HL-60/S4 treated with retinoic acid at 250 ng/mL for 4 days and 3 days (cell line): Measurements from ENCODE around the gene PCSK6.

Experiments
- in situ Hi-C: fragments of 300-500 bp; cut with MboI; formaldehyde crosslinking; loops from 2 replicates; pipeline ENCODE4 v1.7.0; 2022; ENCODE audit warnings: low sequenced_read_pairs

The PCSK6 gene

DNA sequence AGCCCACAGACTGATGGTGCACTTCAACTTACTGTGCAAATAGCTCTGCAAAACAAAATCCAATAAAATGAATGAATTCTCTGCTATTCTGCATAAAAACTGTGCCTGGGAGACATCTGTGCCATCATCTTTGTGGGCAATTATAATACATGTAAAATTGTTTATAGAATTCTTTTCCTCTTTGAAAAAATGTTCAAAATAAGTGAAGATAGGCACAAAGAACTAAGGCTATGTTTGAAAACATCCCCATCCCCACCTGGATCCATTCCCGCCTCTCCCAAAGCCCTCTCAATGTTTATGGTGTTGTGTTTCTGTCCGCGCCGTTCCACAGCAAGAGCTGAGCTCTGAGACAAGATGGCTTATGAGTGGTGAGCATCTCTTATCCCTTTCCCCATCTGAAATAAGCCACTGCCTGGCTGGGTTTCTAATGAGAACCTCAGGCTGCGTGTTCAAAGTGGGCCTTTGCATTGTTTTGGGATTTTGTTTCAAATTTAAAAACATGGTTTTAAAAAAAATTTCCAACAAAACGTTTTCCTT, 172.1 kb downstream of the PCSK6 start:
- in situ Hi-C loops, result no loop called here

- in situ Hi-C loops, result no loop called here
Observed at GRCh38 chr15:101316529-101316928, 173.0 kb downstream of the PCSK6 start.

GRCh38 chr15:101315736-101316135, 173.8 kb downstream of the PCSK6 start:
- in situ Hi-C loops, result no loop called here

DNA sequence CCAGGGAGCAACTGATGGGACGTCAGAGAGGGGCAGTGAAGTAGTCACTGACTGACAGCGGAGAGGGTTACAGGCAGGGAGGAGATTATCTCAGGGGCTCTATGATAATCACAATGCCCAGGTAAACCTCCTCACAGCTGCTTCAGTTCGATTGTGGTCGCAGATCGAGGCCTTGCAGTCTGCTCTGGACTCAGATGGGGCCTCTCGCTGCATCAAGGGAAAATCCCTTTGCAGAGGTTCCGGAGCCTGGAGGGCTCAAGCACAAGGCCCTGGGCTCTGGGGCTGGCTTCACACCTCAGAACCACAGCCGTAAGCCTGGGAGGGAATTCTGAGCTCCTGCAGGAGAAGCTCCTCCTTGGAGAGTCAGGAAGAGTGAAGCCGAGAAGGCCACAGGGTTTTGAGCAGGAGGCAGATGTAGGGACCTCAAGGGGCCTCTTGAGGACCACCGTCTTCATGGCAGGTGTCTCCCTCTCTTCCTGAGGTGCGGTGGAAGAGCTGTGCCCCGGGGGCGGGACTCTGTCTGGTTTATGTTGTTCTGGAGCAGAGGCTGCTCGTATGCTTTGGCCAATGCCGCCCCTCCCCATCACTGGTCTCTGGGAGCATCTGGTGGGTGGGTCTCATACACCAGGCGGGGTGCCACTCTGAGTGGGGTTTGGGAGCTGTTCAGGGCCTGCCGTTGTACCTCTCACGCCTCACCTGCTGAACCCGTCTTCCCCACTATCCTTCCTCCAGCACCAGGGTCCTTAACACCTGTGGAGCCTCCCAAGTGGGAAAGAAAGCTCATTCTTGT, 175.0 kb downstream of the PCSK6 start:
- in situ Hi-C loops, result no loop called here

DNA sequence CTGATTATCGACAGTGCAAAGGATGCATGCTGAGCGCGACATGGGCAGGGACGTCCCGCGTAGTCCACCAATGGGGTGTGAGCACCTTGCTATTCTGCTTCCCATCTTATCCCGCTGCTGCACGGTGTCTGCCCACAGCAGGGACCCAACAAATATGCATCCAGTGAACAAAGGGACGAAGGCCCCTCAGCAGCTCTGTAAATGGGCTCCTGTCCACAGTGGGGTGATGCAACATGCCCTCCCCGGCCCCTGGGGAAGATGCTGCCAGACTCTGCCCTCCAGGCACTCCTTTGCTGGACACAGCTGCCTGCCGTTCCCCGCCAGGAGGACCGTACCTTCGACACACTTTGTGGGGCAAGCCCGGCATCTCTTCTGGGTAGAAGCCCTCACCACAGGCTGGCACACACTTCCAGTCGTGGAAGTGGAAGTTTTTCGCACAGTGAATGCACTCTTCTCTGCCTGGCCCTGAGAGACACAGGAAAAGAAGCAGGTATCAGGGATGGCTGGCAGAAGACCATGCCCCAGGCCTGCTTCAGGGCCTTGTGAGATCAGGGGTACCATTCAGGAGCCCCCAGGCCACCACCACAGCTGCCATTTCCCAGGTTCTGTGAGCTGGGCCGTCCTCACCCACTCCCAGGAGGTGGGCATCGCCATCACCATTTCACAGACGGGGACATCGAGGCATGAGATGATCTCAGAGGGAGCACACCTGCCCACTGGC, 176.3 kb downstream of the PCSK6 start:
- in situ Hi-C loops, result no loop called here

DNA sequence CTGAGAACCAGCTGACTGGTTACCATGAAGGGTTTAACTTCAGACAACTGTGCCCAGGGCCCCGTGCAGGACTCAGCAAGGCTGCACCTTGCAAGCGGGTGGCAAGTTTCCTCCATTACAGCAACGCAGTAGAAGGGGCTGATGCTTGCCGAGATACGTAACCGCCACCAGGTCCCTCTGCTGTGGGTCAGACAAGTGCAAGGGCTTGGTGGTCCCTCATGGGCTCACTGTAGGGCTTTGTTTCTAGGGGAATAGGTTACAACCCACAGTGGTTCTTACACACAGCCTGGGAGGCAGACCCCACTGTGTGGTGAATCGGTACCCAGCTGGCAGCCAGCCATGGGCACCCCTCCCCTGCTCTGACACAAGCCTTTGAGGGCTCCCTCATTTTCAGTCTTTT, 179.0 kb downstream of the PCSK6 start:
- in situ Hi-C loops, result no loop called here

DNA sequence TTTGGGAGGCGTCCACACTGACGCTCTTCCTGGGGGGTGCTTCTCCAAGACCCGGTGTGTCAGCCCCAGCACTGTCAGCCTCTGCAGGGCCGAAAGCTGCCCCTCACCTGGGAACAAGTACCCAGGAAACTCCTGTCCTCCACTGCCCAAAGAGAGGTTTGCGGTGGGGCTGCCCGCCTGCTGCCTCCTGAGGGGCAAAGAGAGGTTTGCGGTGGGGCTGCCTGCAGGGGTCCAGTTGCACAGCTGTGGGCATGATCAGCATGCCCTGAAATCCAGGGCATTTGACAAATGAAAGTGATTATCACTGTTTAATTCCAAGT, 179.4 kb downstream of the PCSK6 start:
- in situ Hi-C loops, result no loop called here

GRCh38 chr15:101309436-101310160, 179.9 kb downstream of the PCSK6 start:
- in situ Hi-C loops, result no loop called here

- in situ Hi-C loops, result no loop called here
Observed at GRCh38 chr15:101308604-101309435, 180.7 kb downstream of the PCSK6 start.

GRCh38 chr15:101307897-101308603, 181.5 kb downstream of the PCSK6 start:
- in situ Hi-C loops, result no loop called here

DNA sequence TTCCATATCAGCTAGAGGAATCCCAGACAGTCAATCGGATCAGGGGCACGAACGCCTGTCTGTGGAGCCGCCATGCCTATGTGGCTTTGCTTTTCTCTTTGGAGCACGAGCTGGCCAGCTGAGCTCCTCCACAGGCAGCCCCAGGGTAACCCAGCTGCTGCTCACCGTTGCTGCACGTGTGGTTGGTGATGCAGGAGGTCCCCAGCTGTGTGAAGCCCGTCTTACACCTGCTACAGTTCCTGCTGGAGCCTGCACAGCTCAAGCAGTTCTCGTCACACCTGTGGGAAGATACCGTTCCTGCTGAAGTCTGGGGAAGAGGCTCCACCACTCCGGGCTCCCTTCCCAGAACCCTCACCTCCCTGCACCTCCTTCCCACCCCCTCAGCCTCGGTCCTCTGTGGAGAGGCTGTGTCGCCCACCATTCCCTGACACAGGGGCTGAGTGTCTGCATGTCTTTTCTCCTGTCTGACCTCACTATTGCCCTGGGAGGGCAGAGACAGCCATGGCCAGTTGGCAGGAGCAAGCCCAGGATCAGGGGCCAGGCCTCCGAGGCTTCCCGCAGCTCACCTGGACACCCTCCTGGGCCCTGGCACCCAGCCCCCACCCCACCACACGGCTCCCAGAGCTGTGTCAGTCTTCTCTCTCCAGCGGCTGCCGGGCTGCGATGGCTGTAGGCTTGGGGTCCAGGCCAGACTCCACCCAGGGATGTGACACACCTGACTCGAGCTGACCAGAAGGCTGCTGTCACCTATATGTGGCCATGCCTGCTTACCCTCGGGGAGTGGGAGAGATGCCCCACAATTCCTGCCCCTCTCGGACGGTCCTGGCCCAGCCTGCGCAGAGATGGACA, 182.2 kb downstream of the PCSK6 start:
- in situ Hi-C loops, result no loop called here

DNA sequence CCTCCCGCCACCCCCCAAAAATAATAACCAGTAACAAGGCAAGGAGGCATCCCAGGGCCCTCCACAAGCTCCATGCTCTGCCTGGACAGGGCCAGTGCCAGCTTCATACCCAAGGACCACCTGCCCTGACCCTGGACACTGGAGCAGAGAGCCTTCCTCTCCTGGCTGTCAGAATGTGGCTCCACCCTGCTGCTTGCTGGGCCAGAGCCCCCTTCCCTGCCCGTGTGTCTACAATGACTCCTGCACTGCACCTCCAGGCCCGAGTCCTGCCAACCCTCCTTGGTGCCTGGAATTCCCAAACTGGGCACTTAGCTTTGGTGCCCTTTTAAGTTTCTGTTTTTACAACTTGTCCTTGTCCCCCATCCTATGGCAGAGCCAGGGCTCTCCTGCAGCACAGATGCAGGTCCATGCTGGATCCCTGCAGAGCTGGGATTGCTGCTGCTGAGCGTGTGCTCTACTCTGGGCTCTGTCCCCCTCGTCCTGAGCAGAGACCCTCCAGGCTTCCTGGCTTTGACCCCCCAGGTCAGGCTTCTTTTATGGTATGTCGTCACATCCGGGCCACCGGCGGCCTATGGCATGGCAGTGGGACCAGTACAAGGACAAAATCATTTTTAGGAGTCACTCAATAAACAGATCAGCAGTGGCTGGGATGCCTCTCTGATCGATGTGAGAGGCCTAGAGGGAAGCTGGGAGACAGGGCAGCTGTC, 183.0 kb downstream of the PCSK6 start:
- in situ Hi-C loops, result no loop called here

GRCh38 chr15:101305820-101306255, 183.7 kb downstream of the PCSK6 start:
- in situ Hi-C loops, result no loop called here

- in situ Hi-C loops, result no loop called here
Observed at GRCh38 chr15:101303408-101303807, 186.1 kb downstream of the PCSK6 start.

DNA sequence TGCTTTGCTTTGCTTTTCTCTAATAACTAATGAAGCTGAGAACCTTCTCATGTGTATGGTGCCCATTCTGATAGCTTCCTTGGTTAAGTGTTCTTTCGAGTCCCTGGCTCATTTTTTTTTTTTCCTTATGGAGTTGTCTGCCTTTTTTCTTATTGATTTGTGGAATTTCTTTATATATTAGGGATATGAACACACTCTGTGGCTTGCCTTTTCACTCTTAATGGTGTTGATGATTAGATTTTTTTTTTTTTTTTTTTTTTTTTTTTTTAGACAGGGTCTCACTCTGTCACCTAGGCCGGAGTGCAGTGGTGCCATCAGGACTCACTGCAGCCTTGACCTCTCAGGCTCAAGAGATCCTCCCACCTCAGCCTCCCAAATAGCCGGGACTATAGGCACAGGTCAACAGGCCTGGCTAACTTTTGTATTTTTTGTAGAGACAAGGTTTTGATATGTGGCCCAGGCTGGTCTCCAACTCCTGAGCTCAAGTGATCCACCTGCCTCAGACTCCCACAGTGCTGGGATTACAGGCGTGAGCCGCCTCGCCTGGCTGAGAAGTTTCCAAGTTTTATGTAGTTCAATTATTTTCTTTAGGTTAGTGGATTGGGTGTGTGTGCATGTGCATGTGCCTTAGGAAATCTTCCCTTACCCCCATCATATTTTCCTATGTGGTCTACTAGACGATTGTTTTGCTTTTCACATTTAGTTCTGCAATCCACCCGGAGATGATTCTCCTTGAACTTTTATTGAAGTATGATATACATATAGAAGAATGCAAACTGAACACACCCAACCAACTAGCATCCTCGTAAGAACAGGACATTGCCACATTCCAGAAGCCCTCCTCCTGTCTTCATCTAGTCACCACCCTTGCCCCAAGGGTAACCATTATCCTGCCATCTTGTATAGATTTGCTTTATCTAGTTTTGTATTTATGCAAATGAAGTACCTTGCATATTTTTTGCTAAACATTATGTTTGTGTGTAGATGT, 192.8 kb downstream of the PCSK6 start:
- in situ Hi-C loops, result no loop called here

DNA sequence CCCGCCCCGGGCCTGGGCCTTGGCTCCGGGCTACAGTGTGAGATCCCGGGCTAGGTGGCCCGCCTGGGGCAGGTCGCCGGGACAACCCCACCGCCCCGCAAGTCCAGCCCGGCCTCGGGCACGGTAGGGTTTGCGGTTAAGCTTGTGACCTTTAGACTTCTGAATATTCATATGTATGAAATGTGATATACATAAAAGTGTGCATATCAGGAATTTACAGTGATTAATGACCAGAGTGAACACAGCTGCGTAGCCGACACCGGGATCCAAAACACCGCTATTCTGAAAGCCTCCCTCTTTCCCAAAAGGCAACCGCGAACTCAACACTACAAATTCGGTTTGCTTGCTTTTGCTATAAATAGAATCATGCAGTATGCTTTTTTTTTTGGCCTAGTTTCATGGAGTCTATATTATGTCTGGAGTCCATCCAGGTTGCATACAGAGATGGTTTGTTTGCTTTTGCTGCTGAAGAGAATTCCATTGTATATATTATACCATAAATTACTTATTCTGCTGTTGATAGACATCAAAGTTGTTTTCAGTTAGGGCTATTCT, 193.8 kb downstream of the PCSK6 start:
- in situ Hi-C loops, result no loop called here
